Activated CD4-positive, alpha-beta T cell treated with anti-CD3 and anti-CD28 coated beads, Interleukin-2, amount 10 ng/mL, durations not matched to agents 7 days and 5 days (primary cell): ENCODE results near the gene ABCC11. TPM values are rescaled to one million over a fixed set of nuclear protein-coding genes. Genes with fewer than 3 reads are reported as not detected.

ENCODE experiments used
- CTCF ChIA-PET: fragments of 350-600 bp; sonication (Branson Sonifier 250); formaldehyde crosslinking; loops from one replicate; lab custom pipeline; 2021; ENCODE audit warnings: antibody characterized with exemption; lab: Charles Lee
- POLR2A ChIA-PET: fragments of 350-600 bp; sonication (Branson Sonifier 250); formaldehyde crosslinking; loops from one replicate; lab custom pipeline; 2021; ENCODE audit warnings: antibody characterized with exemption; lab: Charles Lee
- DNase-seq: peaks from one replicate; pipeline ENCODE4 v3.0.0-alpha.2; 2020
- H3K27ac Mint-ChIP-seq: one replicate; pipeline ENCODE4 v1.8.0; 2021; ENCODE audit warnings: mild to moderate bottlenecking, moderate library complexity, mixed read lengths
- H3K27me3 Mint-ChIP-seq: one replicate; pipeline ENCODE4 v1.8.0; 2021; ENCODE audit warnings: mixed read lengths
- H3K36me3 Mint-ChIP-seq: one replicate; pipeline ENCODE4 v1.8.0; 2021; ENCODE audit warnings: low read depth, mixed read lengths
- H3K4me1 Mint-ChIP-seq: one replicate; pipeline ENCODE4 v1.8.0; 2021; ENCODE audit warnings: mixed read lengths
- H3K4me3 Mint-ChIP-seq: one replicate; pipeline ENCODE4 v1.8.0; 2021; ENCODE audit warnings: mild to moderate bottlenecking, moderate library complexity, mixed read lengths
- H3K9me3 Mint-ChIP-seq: one replicate; pipeline ENCODE4 v1.8.0; 2021; ENCODE audit warnings: mixed read lengths
- total RNA-seq, 2 experiments: library from RNA; stranded (reverse); gene quantifications; one replicate each; pipeline ENCODE4 v1.2.3, GENCODE V29; 2021

Gene ABCC11
- total RNA-seq, 2 experiments from 2014 or later: 0.10 TPM; not detected in 1

- H3K27me3 Mint-ChIP-seq: peaks cover 2% of the 10 kb centered on the region
- DNase-seq: no peak
- H3K4me3 Mint-ChIP-seq: no peak overlapping the region
- H3K27ac Mint-ChIP-seq: no peak overlapping the region
- ChIA-PET CTCF (no interaction called here), POLR2A (no interaction called here)
- no peaks in the 10 kb centered on the region for H3K36me3 Mint-ChIP-seq
- no peaks in the 10 kb centered on the region for H3K9me3 Mint-ChIP-seq
- H3K4me1 Mint-ChIP-seq: no peaks in the 10 kb centered on the region
These were observed 29.6 kb downstream of the ABCC11 start for GRCh38 chr16:48217708-48218107.

- CTCF ChIA-PET: interaction anchor here (1.1 kb wide), 1 partner anchor 11 kb away, joined by 3 read pairs; no protein-coding TSS in a partner anchor
- POLR2A ChIA-PET: no interaction called here
- no peak for DNase-seq
- H3K9me3 Mint-ChIP-seq: no peaks in the 10 kb centered on the region
- H3K27ac Mint-ChIP-seq: no peak overlapping the region
- no peak overlapping the region for H3K4me3 Mint-ChIP-seq
- no peaks in the 10 kb centered on the region for H3K4me1 Mint-ChIP-seq
- H3K27me3 Mint-ChIP-seq: peaks cover 2% of the 10 kb centered on the region
- H3K36me3 Mint-ChIP-seq: no peaks in the 10 kb centered on the region
These were observed 31.6 kb downstream of the ABCC11 start for GRCh38 chr16:48215738-48216137.

GRCh38 chr16:48212033-48212432, 35.3 kb downstream of the ABCC11 start:
- no peak overlapping the region for H3K27ac Mint-ChIP-seq
- no peak overlapping the region for H3K4me3 Mint-ChIP-seq
- no peaks in the 10 kb centered on the region for H3K36me3 Mint-ChIP-seq
- POLR2A ChIA-PET: interaction anchor here (0.6 kb wide), 1 partner anchor 333 kb away, joined by 3 read pairs; no protein-coding TSS in a partner anchor
- no peaks in the 10 kb centered on the region for H3K4me1 Mint-ChIP-seq
- DNase-seq: no peak
- H3K9me3 Mint-ChIP-seq: no peaks in the 10 kb centered on the region
- H3K27me3 Mint-ChIP-seq: no peaks in the 10 kb centered on the region
- CTCF ChIA-PET: interaction anchor here (0.6 to 1.0 kb wide), 2 partner anchors 9 to 110 kb away, joined by 3 read pairs; no protein-coding TSS in a partner anchor

- H3K9me3 Mint-ChIP-seq: no peaks in the 10 kb centered on the region
- DNase-seq: no peak
- POLR2A ChIA-PET: no interaction called here
- no peak overlapping the region for H3K27ac Mint-ChIP-seq
- H3K36me3 Mint-ChIP-seq: no peaks in the 10 kb centered on the region
- H3K4me1 Mint-ChIP-seq: no peaks in the 10 kb centered on the region
- no peak overlapping the region for H3K4me3 Mint-ChIP-seq
- H3K27me3 Mint-ChIP-seq: no peaks in the 10 kb centered on the region
- CTCF ChIA-PET: no interaction called here
These were observed 36.6 kb downstream of the ABCC11 start for GRCh38 chr16:48210747-48211146.

- Mint-ChIP-seq H3K27me3 (peaks cover 1% of the 10 kb centered on the region), H3K9me3 (no peaks in the 10 kb centered on the region), H3K4me3 (no peak overlapping the region), H3K4me1 (no peaks in the 10 kb centered on the region), H3K27ac (no peak overlapping the region), H3K36me3 (no peaks in the 10 kb centered on the region)
- ChIA-PET POLR2A (no interaction called here), CTCF (interaction anchor here (0.7 kb wide), 1 partner anchor 16 kb away, joined by 4 read pairs; no protein-coding TSS in a partner anchor)
- DNase-seq: no peak
These were observed 40.6 kb downstream of the ABCC11 start for GRCh38 chr16:48206594-48207242.

- H3K27me3 Mint-ChIP-seq: peaks cover 1% of the 10 kb centered on the region
- H3K4me1 Mint-ChIP-seq: no peaks in the 10 kb centered on the region
These were observed 42.6 kb downstream of the ABCC11 start for GRCh38 chr16:48204825-48205151.

GRCh38 chr16:48203974-48204824, 43.1 kb downstream of the ABCC11 start:
- ChIA-PET CTCF (interaction anchor here (1.5 kb wide), 1 partner anchor 11 kb away, joined by 3 read pairs; no protein-coding TSS in a partner anchor), POLR2A (no interaction called here)
- Mint-ChIP-seq H3K36me3 (no peaks in the 10 kb centered on the region), H3K27me3 (peaks cover 1% of the 10 kb centered on the region), H3K9me3 (no peaks in the 10 kb centered on the region), H3K27ac (no peak overlapping the region), H3K4me3 (no peak overlapping the region), H3K4me1 (no peaks in the 10 kb centered on the region)
- no peak for DNase-seq

More at GRCh38 chr16:48204825-48205151, 42.6 kb downstream of the ABCC11 start:
- H3K9me3 Mint-ChIP-seq: no peaks in the 10 kb centered on the region
- DNase-seq: no peak
- H3K27ac Mint-ChIP-seq: no peak overlapping the region
- CTCF ChIA-PET: interaction anchor here (1.5 kb wide), 1 partner anchor 11 kb away, joined by 3 read pairs; no protein-coding TSS in a partner anchor
- no peaks in the 10 kb centered on the region for H3K36me3 Mint-ChIP-seq
- POLR2A ChIA-PET: no interaction called here
- no peak overlapping the region for H3K4me3 Mint-ChIP-seq

- Mint-ChIP-seq H3K4me3 (no peak overlapping the region), H3K4me1 (no peaks in the 10 kb centered on the region), H3K27ac (no peak overlapping the region), H3K9me3 (no peaks in the 10 kb centered on the region), H3K27me3 (peaks cover 3% of the 10 kb centered on the region), H3K36me3 (no peaks in the 10 kb centered on the region)
- no peak for DNase-seq
- ChIA-PET POLR2A (no interaction called here), CTCF (interaction anchor here (0.6 kb wide), 1 partner anchor 40 kb away, joined by 5 read pairs; no protein-coding TSS in a partner anchor)
These were observed 45.7 kb downstream of the ABCC11 start for GRCh38 chr16:48201515-48202201.

GRCh38 chr16:48197294-48197693, 50.0 kb downstream of the ABCC11 start:
- Mint-ChIP-seq H3K4me3 (no peak overlapping the region), H3K9me3 (no peaks in the 10 kb centered on the region), H3K36me3 (no peaks in the 10 kb centered on the region), H3K27me3 (peaks cover 1% of the 10 kb centered on the region), H3K4me1 (no peaks in the 10 kb centered on the region), H3K27ac (no peak overlapping the region)
- CTCF ChIA-PET: no interaction called here
- POLR2A ChIA-PET: interaction anchor here (0.7 kb wide), 1 partner anchor 298 kb away, joined by 7 read pairs; no protein-coding TSS in a partner anchor
- no peak for DNase-seq

- H3K4me3 Mint-ChIP-seq: no peak overlapping the region
- no peak for DNase-seq
- peaks cover 1% of the 10 kb centered on the region for H3K4me1 Mint-ChIP-seq
- CTCF ChIA-PET: interaction anchor here (0.8 to 1.4 kb wide), 2 partner anchors 14 to 18 kb away, joined by 3 read pairs; no protein-coding TSS in a partner anchor
- H3K27me3 Mint-ChIP-seq: peaks cover 1% of the 10 kb centered on the region
- POLR2A ChIA-PET: no interaction called here
- H3K36me3 Mint-ChIP-seq: no peaks in the 10 kb centered on the region
- H3K27ac Mint-ChIP-seq: no peak overlapping the region
- H3K9me3 Mint-ChIP-seq: no peaks in the 10 kb centered on the region
These were observed 52.3 kb downstream of the ABCC11 start for GRCh38 chr16:48194828-48195556.

- Mint-ChIP-seq H3K36me3 (no peaks in the 10 kb centered on the region), H3K4me3 (no peak overlapping the region), H3K27ac (no peak overlapping the region), H3K4me1 (peaks cover 10% of the 10 kb centered on the region), H3K9me3 (no peaks in the 10 kb centered on the region), H3K27me3 (peaks cover 1% of the 10 kb centered on the region)
- ChIA-PET POLR2A (no interaction called here), CTCF (interaction anchor here (1.1 to 1.5 kb wide), 2 partner anchors 11 to 488 kb away, joined by 3 read pairs; no protein-coding TSS in a partner anchor)
- no peak for DNase-seq
These were observed 53.5 kb downstream of the ABCC11 start for GRCh38 chr16:48193846-48194245.
